Mesendoderm (in vitro differentiated cells): ENCODE measurements around the gene SMC1B.

Source experiments
- DNase-seq: peaks from one replicate; pipeline ENCODE4 v3.0.0; 2013
- H2AK5ac ChIP-seq: 2 replicates; pipeline ENCODE4 v1.6.1; 2013; ENCODE audit warnings: low read length, inconsistent platforms
- H2BK120ac ChIP-seq: 2 replicates; pipeline ENCODE4 v1.6.1; 2013; ENCODE audit warnings: low read depth, mild to moderate bottlenecking, low read length, moderate library complexity, mixed read lengths
- H2BK15ac ChIP-seq: replicated peaks from 2 replicates; pipeline ENCODE4 v1.6.1; 2013; ENCODE audit warnings: low read depth, mild to moderate bottlenecking, moderate library complexity
- H2BK5ac ChIP-seq: 2 replicates; pipeline ENCODE4 v1.6.1; 2013; ENCODE audit warnings: low read length, inconsistent platforms
- H3K18ac ChIP-seq: 2 replicates; pipeline ENCODE4 v1.6.1; 2013; ENCODE audit warnings: mild to moderate bottlenecking, low read length, mixed read lengths
- H3K23ac ChIP-seq: one replicate; pipeline ENCODE4 v1.6.1; 2013; ENCODE audit warnings: low read length
- H3K27ac ChIP-seq: 2 replicates; pipeline ENCODE4 v1.5.1; 2013; ENCODE audit warnings: low read depth, mild to moderate bottlenecking, inconsistent platforms, low read length, moderate library complexity
- H3K27me3 ChIP-seq: 2 replicates; pipeline ENCODE4 v1.6.1; 2013; ENCODE audit warnings: low read length, control low read depth, mild to moderate bottlenecking, inconsistent platforms; ENCODE audit not compliant: insufficient read depth, poor library complexity
- H3K36me3 ChIP-seq: 2 replicates; pipeline ENCODE4 v1.6.1; 2013; ENCODE audit warnings: low read length, inconsistent platforms; ENCODE audit not compliant: control insufficient read depth, insufficient read depth
- H3K4ac ChIP-seq: one replicate; pipeline ENCODE4 v1.6.1; 2013; ENCODE audit warnings: low read depth, mild to moderate bottlenecking, low read length, moderate library complexity
- H3K4me1 ChIP-seq: 2 replicates; pipeline ENCODE4 v1.6.1; 2013; ENCODE audit warnings: low read depth, low read length, inconsistent platforms; ENCODE audit not compliant: control insufficient read depth
- H3K4me2 ChIP-seq: 2 replicates; pipeline ENCODE4 v1.6.1; 2013; ENCODE audit warnings: low read length
- H3K4me3 ChIP-seq: 2 replicates; pipeline ENCODE4 v1.5.1; 2013; ENCODE audit warnings: mild to moderate bottlenecking, low read length
- H3K56ac ChIP-seq: one replicate; pipeline ENCODE4 v1.6.1; 2013; ENCODE audit warnings: low read length
- H3K79me1 ChIP-seq: 2 replicates; pipeline ENCODE4 v1.6.1; 2013; ENCODE audit warnings: low read length, inconsistent platforms
- H3K79me2 ChIP-seq: 2 replicates; pipeline ENCODE4 v1.6.1; 2013; ENCODE audit warnings: mild to moderate bottlenecking, low read length; ENCODE audit not compliant: control insufficient read depth, insufficient read depth
- H3K9ac ChIP-seq: 2 replicates; pipeline ENCODE4 v1.6.1; 2013; ENCODE audit warnings: low read length, inconsistent platforms
- H4K5ac ChIP-seq: one replicate; pipeline ENCODE4 v1.6.1; 2013; ENCODE audit warnings: low read length
- H4K8ac ChIP-seq: one replicate; pipeline ENCODE4 v1.6.1; 2013; ENCODE audit warnings: low read depth, mild to moderate bottlenecking, control low read depth, low read length, moderate library complexity
- WGBS: extraction: QIAGEN DNeasy Blood & Tissue Kit; methylation state at CpG from one replicate; pipeline ENCODE4 v1.1.7; 2013; ENCODE audit warnings: low lambda C conversion rate, missing lambda C conversion rate; ENCODE audit not compliant: insufficient coverage; ENCODE audit errors: extremely low coverage; 5-methylcytosine and 5-hydroxymethylcytosine counted together

SMC1B gene

GRCh38 chr22:45429981-45430775, 16.8 kb upstream of the SMC1B start:
- Histone ChIP-seq H3K4me2 (no peak overlapping the region), H3K36me3 (no peaks in the 10 kb centered on the region), H3K56ac (no peak overlapping the region), H2BK120ac (no peak overlapping the region), H2BK5ac (no peak overlapping the region), H3K79me1 (no peaks in the 10 kb centered on the region), H4K8ac (no peak overlapping the region), H2AK5ac (no peak overlapping the region), H3K79me2 (no peaks in the 10 kb centered on the region), H3K4me3 (no peak overlapping the region), H3K9ac (no peak overlapping the region), H2BK15ac (no peak overlapping the region), H3K18ac (no peak overlapping the region), H3K23ac (no peak overlapping the region), H3K27me3 (no peaks in the 10 kb centered on the region), H4K5ac (no peak overlapping the region), H3K27ac (no peak overlapping the region), H3K4ac (no peak overlapping the region), H3K4me1 (no peaks in the 10 kb centered on the region)
- WGBS: no CpG with 5 or more reads among the region's 18 CpGs
- DNase-seq: no peak

GRCh38 chr22:45429424-45429823, 16.0 kb upstream of the SMC1B start:
- Histone ChIP-seq H3K4me3 (no peak overlapping the region), H3K9ac (no peak overlapping the region), H3K27me3 (no peaks in the 10 kb centered on the region), H3K4me2 (no peak overlapping the region), H3K27ac (peak overlapping the region; percentile 6), H3K36me3 (no peaks in the 10 kb centered on the region), H3K56ac (no peak overlapping the region), H2AK5ac (no peak overlapping the region), H3K4me1 (no peaks in the 10 kb centered on the region), H3K4ac (no peak overlapping the region), H2BK120ac (no peak overlapping the region), H3K79me2 (no peaks in the 10 kb centered on the region), H2BK15ac (no peak overlapping the region), H4K8ac (no peak overlapping the region), H2BK5ac (no peak overlapping the region), H3K18ac (no peak overlapping the region), H4K5ac (no peak overlapping the region), H3K23ac (no peak overlapping the region), H3K79me1 (no peaks in the 10 kb centered on the region)
- no CpG with 5 or more reads among the region's 10 CpGs for WGBS
- no peak for DNase-seq

DNA sequence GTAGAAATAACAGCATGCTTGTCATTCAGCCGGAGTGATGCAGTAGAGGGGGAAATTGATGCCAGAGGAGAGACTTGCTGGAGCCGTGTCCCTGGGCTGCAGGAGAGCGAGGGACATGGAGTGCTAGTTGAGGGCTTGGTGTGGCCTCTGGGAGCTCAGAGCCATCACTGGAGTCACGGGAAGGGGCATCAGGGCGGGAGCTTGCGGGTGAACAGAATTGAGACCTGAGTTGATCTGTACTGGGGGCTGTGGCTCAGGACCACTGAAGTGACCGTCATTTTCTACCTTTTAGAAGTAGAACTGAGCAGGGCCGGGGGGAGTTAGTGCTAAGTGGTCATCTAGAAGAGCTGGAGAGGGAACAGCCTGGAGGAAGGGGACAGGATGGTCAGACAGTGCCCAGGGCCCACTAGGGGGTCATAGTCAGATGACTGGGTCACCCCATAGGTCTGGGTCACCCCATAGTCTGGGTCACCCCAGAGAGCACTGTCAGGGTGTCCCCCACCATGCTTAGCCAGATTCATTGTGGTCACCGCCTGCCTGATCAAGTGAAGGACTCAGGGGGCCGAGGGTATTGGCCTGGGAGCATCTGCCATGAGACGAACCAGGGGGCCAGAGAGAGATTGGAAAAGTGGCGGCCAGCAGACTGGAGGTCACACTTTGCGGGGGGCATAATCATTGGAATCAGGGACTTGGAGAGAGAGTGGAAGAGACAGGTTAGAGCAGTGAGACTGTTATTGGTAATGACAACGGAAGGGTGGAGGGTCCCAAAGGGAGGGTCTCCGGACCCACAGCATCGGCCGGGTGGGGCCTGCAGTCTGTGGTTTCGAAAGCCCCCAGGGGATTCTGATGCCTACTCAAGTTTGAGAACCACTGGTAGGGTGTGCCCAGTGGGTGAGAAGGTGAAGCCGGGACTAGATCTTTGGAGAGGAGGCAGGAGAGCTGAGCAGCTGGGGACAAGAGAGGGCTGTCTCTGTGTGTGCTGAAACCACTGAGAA, 15.3 kb upstream of the SMC1B start:
- Histone ChIP-seq H3K4me2 (no peak overlapping the region), H3K18ac (no peak overlapping the region), H2AK5ac (no peak overlapping the region), H3K23ac (no peak overlapping the region), H3K27ac (no peak overlapping the region), H3K79me1 (no peaks in the 10 kb centered on the region), H3K27me3 (no peaks in the 10 kb centered on the region), H2BK120ac (no peak overlapping the region), H4K5ac (no peak overlapping the region), H3K4me3 (no peak overlapping the region), H3K79me2 (no peaks in the 10 kb centered on the region), H2BK15ac (no peak overlapping the region), H3K36me3 (no peaks in the 10 kb centered on the region), H3K9ac (no peak overlapping the region), H4K8ac (no peak overlapping the region), H3K56ac (no peak overlapping the region), H3K4ac (no peak overlapping the region), H2BK5ac (no peak overlapping the region), H3K4me1 (no peaks in the 10 kb centered on the region)
- no peak for DNase-seq
- no CpG with 5 or more reads among the region's 19 CpGs for WGBS

GRCh38 chr22:45427114-45427513, 13.7 kb upstream of the SMC1B start:
- H3K9ac ChIP-seq: no peak overlapping the region
- H3K79me2 ChIP-seq: no peaks in the 10 kb centered on the region
- no peak overlapping the region for H3K4me3 ChIP-seq
- H3K27ac ChIP-seq: no peak overlapping the region
- H2BK5ac ChIP-seq: no peak overlapping the region
- no peak overlapping the region for H3K18ac ChIP-seq
- no peak overlapping the region for H3K23ac ChIP-seq
- H3K27me3 ChIP-seq: no peaks in the 10 kb centered on the region
- no peaks in the 10 kb centered on the region for H3K36me3 ChIP-seq
- H3K79me1 ChIP-seq: no peaks in the 10 kb centered on the region
- H3K4me2 ChIP-seq: no peak overlapping the region
- no peak overlapping the region for H4K5ac ChIP-seq
- no peak overlapping the region for H3K4ac ChIP-seq
- no peak for DNase-seq
- H4K8ac ChIP-seq: no peak overlapping the region
- no peak overlapping the region for H2BK15ac ChIP-seq
- no peaks in the 10 kb centered on the region for H3K4me1 ChIP-seq
- no peak overlapping the region for H3K56ac ChIP-seq
- no peak overlapping the region for H2BK120ac ChIP-seq
- no peak overlapping the region for H2AK5ac ChIP-seq
- no CpG with 5 or more reads among the region's 2 CpGs for WGBS

- no peak for DNase-seq
- no peak overlapping the region for H2BK120ac ChIP-seq
- H3K18ac ChIP-seq: no peak overlapping the region
- H2BK5ac ChIP-seq: no peak overlapping the region
- no peak overlapping the region for H3K9ac ChIP-seq
- H3K4me3 ChIP-seq: no peak overlapping the region
- no peaks in the 10 kb centered on the region for H3K36me3 ChIP-seq
- H4K8ac ChIP-seq: no peak overlapping the region
- no peaks in the 10 kb centered on the region for H3K4me1 ChIP-seq
- no peak overlapping the region for H3K56ac ChIP-seq
- H3K79me1 ChIP-seq: no peaks in the 10 kb centered on the region
- H2BK15ac ChIP-seq: no peak overlapping the region
- no CpG with 5 or more reads among the region's 9 CpGs for WGBS
- no peak overlapping the region for H3K23ac ChIP-seq
- H3K27me3 ChIP-seq: no peaks in the 10 kb centered on the region
- H3K27ac ChIP-seq: no peak overlapping the region
- H4K5ac ChIP-seq: no peak overlapping the region
- H2AK5ac ChIP-seq: no peak overlapping the region
- H3K4ac ChIP-seq: no peak overlapping the region
- H3K4me2 ChIP-seq: no peak overlapping the region
- H3K79me2 ChIP-seq: no peaks in the 10 kb centered on the region
Measured at GRCh38 chr22:45426387-45426786, 13.0 kb upstream of the SMC1B start.
